Measurements from ENCODE around the gene CREB3L4.

- no peak for TF ChIP-seq CTCF (IDR thresholded peaks at IDR 0.05)
- no peak for TF ChIP-seq POLR2A (IDR thresholded peaks at IDR 0.05)
Observed at GRCh38 chr1:153951183-153951582, 16.5 kb upstream of the CREB3L4 start.
